ENCODE measurements around the gene NF1. TPM values are rescaled to one million over a fixed set of nuclear protein-coding genes. Genes with fewer than 3 reads are reported as not detected.
"Not testable (repeated sequence)": the region's sequence is repeated elsewhere in the genome, so short reads cannot be mapped to it uniquely, and the experiment has no call there.

The NF1 gene
- total RNA-seq, 2 experiments from 2014 or later, result 34.4 to 36.0 TPM

- Mint-ChIP-seq H3K27me3 (no peaks in the 10 kb centered on the region), H3K4me3 (no peak overlapping the region), H3K4me1 (peaks cover 11% of the 10 kb centered on the region), H3K27ac (no peak overlapping the region), H3K9me3 (peaks cover 2% of the 10 kb centered on the region), H3K36me3 (peaks cover 10% of the 10 kb centered on the region)
- DNase-seq (no peak), ATAC-seq (ENCODE audit: low read depth) (no peak)
- POLR2A ChIA-PET, result no interaction called here
Measured at GRCh38 chr17:31155208-31155810, 60.5 kb downstream of the NF1 start.

GRCh38 chr17:31156326-31156725 is 61.5 kb downstream of the NF1 start:
- Mint-ChIP-seq H3K36me3 (peaks cover 11% of the 10 kb centered on the region), H3K9me3 (peaks cover 2% of the 10 kb centered on the region), H3K4me1 (peaks cover 11% of the 10 kb centered on the region), H3K27me3 (no peaks in the 10 kb centered on the region), H3K27ac (no peak overlapping the region), H3K4me3 (no peak overlapping the region)
- POLR2A ChIA-PET, result no interaction called here
- DNase-seq, result no peak
- ATAC-seq (ENCODE audit: low read depth), result no peak

GRCh38 chr17:31156864-31157263 is 62.1 kb downstream of the NF1 start:
- ATAC-seq (ENCODE audit: low read depth); H3K4me3 Mint-ChIP-seq; H3K27ac Mint-ChIP-seq; H3K9me3 Mint-ChIP-seq; H3K27me3 Mint-ChIP-seq; DNase-seq; POLR2A ChIA-PET: not testable (repeated sequence)
- H3K36me3 Mint-ChIP-seq, result peaks cover 11% of the 10 kb centered on the region
- peaks cover 11% of the 10 kb centered on the region for H3K4me1 Mint-ChIP-seq

- H3K9me3 Mint-ChIP-seq, result peaks cover 1% of the 10 kb centered on the region
- no peaks in the 10 kb centered on the region for H3K27me3 Mint-ChIP-seq
- peak overlapping the region; percentile 84 for H3K27ac Mint-ChIP-seq
- peaks cover 12% of the 10 kb centered on the region for H3K36me3 Mint-ChIP-seq
- H3K4me1 Mint-ChIP-seq, result peaks cover 11% of the 10 kb centered on the region
- POLR2A ChIA-PET, result interaction anchor here (0.6 kb wide), 1 partner anchor 164 kb away, joined by 3 read pairs; no protein-coding TSS in a partner anchor
- DNase-seq (no peak), ATAC-seq (ENCODE audit: low read depth) (peak; percentile 63)
- peak overlapping the region; percentile 85 for H3K4me3 Mint-ChIP-seq
Measured at GRCh38 chr17:31158746-31159377, 64.1 kb downstream of the NF1 start.

- no peak for DNase-seq
- ATAC-seq (ENCODE audit: low read depth), result no peak
- Mint-ChIP-seq H3K27ac (no peak overlapping the region), H3K27me3 (no peaks in the 10 kb centered on the region), H3K4me3 (no peak overlapping the region), H3K9me3 (no peaks in the 10 kb centered on the region), H3K36me3 (peaks cover 8% of the 10 kb centered on the region), H3K4me1 (peaks cover 7% of the 10 kb centered on the region)
- POLR2A ChIA-PET, result no interaction called here
Measured at GRCh38 chr17:31163091-31163781, 68.5 kb downstream of the NF1 start.

- POLR2A ChIA-PET, result no interaction called here
- Mint-ChIP-seq H3K27me3 (no peaks in the 10 kb centered on the region), H3K4me3 (no peak overlapping the region), H3K36me3 (peaks cover 7% of the 10 kb centered on the region), H3K4me1 (no peaks in the 10 kb centered on the region), H3K9me3 (no peaks in the 10 kb centered on the region), H3K27ac (no peak overlapping the region)
- DNase-seq (no peak), ATAC-seq (ENCODE audit: low read depth) (no peak)
Measured at GRCh38 chr17:31167111-31167510, 72.3 kb downstream of the NF1 start.

- ATAC-seq (ENCODE audit: low read depth) (no peak), DNase-seq (no peak)
- Mint-ChIP-seq H3K4me1 (no peaks in the 10 kb centered on the region), H3K9me3 (no peaks in the 10 kb centered on the region), H3K36me3 (peaks cover 9% of the 10 kb centered on the region), H3K27me3 (no peaks in the 10 kb centered on the region), H3K27ac (no peak overlapping the region), H3K4me3 (no peak overlapping the region)
- POLR2A ChIA-PET, result no interaction called here
Measured at GRCh38 chr17:31171701-31172100, 76.9 kb downstream of the NF1 start.

GRCh38 chr17:31172388-31172787 is 77.6 kb downstream of the NF1 start:
- H3K4me3 Mint-ChIP-seq, result no peak overlapping the region
- H3K27ac Mint-ChIP-seq, result no peak overlapping the region
- DNase-seq (no peak), ATAC-seq (ENCODE audit: low read depth) (no peak)
- H3K9me3 Mint-ChIP-seq, result no peaks in the 10 kb centered on the region
- peaks cover 9% of the 10 kb centered on the region for H3K36me3 Mint-ChIP-seq
- no peaks in the 10 kb centered on the region for H3K27me3 Mint-ChIP-seq
- POLR2A ChIA-PET, result no interaction called here
- H3K4me1 Mint-ChIP-seq, result no peaks in the 10 kb centered on the region

GRCh38 chr17:31174215-31174614 is 79.4 kb downstream of the NF1 start:
- no peak overlapping the region for H3K27ac Mint-ChIP-seq
- DNase-seq (no peak), ATAC-seq (ENCODE audit: low read depth) (no peak)
- POLR2A ChIA-PET, result no interaction called here
- no peak overlapping the region for H3K4me3 Mint-ChIP-seq
- H3K4me1 Mint-ChIP-seq, result no peaks in the 10 kb centered on the region
- H3K9me3 Mint-ChIP-seq, result no peaks in the 10 kb centered on the region
- H3K27me3 Mint-ChIP-seq, result peaks cover 1% of the 10 kb centered on the region
- peaks cover 13% of the 10 kb centered on the region for H3K36me3 Mint-ChIP-seq

- DNase-seq, result no peak
- no peak overlapping the region for H3K27ac Mint-ChIP-seq
- POLR2A ChIA-PET, result no interaction called here
Measured at GRCh38 chr17:31175237-31175636, 80.5 kb downstream of the NF1 start.

GRCh38 chr17:31176143-31176542 is 81.4 kb downstream of the NF1 start:
- H3K4me3 Mint-ChIP-seq; ATAC-seq (ENCODE audit: low read depth); H3K9me3 Mint-ChIP-seq; H3K4me1 Mint-ChIP-seq; H3K27me3 Mint-ChIP-seq; H3K27ac Mint-ChIP-seq; POLR2A ChIA-PET; DNase-seq: not testable (repeated sequence)
- peaks cover 12% of the 10 kb centered on the region for H3K36me3 Mint-ChIP-seq

More at GRCh38 chr17:31175237-31175636, 80.5 kb downstream of the NF1 start:
- H3K4me1 Mint-ChIP-seq, result no peaks in the 10 kb centered on the region
- ATAC-seq (ENCODE audit: low read depth), result no peak
- no peak overlapping the region for H3K4me3 Mint-ChIP-seq
- H3K36me3 Mint-ChIP-seq, result peaks cover 12% of the 10 kb centered on the region
- peaks cover 2% of the 10 kb centered on the region for H3K27me3 Mint-ChIP-seq
- no peaks in the 10 kb centered on the region for H3K9me3 Mint-ChIP-seq

- ATAC-seq (ENCODE audit: low read depth); DNase-seq; H3K4me3 Mint-ChIP-seq; POLR2A ChIA-PET; H3K27me3 Mint-ChIP-seq; H3K9me3 Mint-ChIP-seq; H3K4me1 Mint-ChIP-seq; H3K27ac Mint-ChIP-seq: not testable (repeated sequence)
- H3K36me3 Mint-ChIP-seq, result peaks cover 14% of the 10 kb centered on the region
Measured at GRCh38 chr17:31178951-31179350, 84.2 kb downstream of the NF1 start.

GRCh38 chr17:31195305-31195704 is 100.5 kb downstream of the NF1 start:
- ATAC-seq (ENCODE audit: low read depth), result no peak
- no peaks in the 10 kb centered on the region for H3K9me3 Mint-ChIP-seq
- H3K4me1 Mint-ChIP-seq, result no peaks in the 10 kb centered on the region
- POLR2A ChIA-PET, result no interaction called here
- no peaks in the 10 kb centered on the region for H3K27me3 Mint-ChIP-seq
- no peak overlapping the region for H3K27ac Mint-ChIP-seq
- peaks cover 9% of the 10 kb centered on the region for H3K36me3 Mint-ChIP-seq
- DNase-seq, result no peak
- H3K4me3 Mint-ChIP-seq, result no peak overlapping the region

- Mint-ChIP-seq H3K27ac (no peak overlapping the region), H3K36me3 (peaks cover 9% of the 10 kb centered on the region), H3K9me3 (no peaks in the 10 kb centered on the region), H3K4me3 (no peak overlapping the region), H3K27me3 (no peaks in the 10 kb centered on the region), H3K4me1 (no peaks in the 10 kb centered on the region)
- POLR2A ChIA-PET, result no interaction called here
- no peak for ATAC-seq (ENCODE audit: low read depth)
- DNase-seq, result no peak
Measured at GRCh38 chr17:31198026-31198425, 103.2 kb downstream of the NF1 start.
